HS-27A (cell line): ENCODE data around the gene SCD5.

ENCODE experiments used
- DNase-seq: peaks from one replicate; pipeline ENCODE4 v3.0.0-alpha.2; 2012; ENCODE audit warnings: low read depth, missing footprints

The SCD5 gene

GRCh38 chr4:82691431-82691830, 107.2 kb downstream of the SCD5 start:
- DNase-seq, result no peak

- no peak for DNase-seq
Measured at GRCh38 chr4:82688091-82688795, 110.4 kb downstream of the SCD5 start.

GRCh38 chr4:82687531-82687930, 111.1 kb downstream of the SCD5 start:
- DNase-seq, result no peak

- no peak for DNase-seq
Measured at GRCh38 chr4:82681754-82682153, 116.8 kb downstream of the SCD5 start.

GRCh38 chr4:82680834-82681233, 117.8 kb downstream of the SCD5 start:
- DNase-seq, result no peak

GRCh38 chr4:82679531-82679930, 119.1 kb downstream of the SCD5 start:
- DNase-seq, result no peak

GRCh38 chr4:82678051-82678450, 120.5 kb downstream of the SCD5 start:
- DNase-seq, result no peak

GRCh38 chr4:82677327-82677726, 121.3 kb downstream of the SCD5 start:
- no peak for DNase-seq

GRCh38 chr4:82667761-82668480, 130.7 kb downstream of the SCD5 start:
- no peak for DNase-seq

- DNase-seq, result no peak
Measured at GRCh38 chr4:82666970-82667665, 131.5 kb downstream of the SCD5 start.

- no peak for DNase-seq
Measured at GRCh38 chr4:82661181-82661992, 137.2 kb downstream of the SCD5 start.

GRCh38 chr4:82652062-82652461, 146.5 kb downstream of the SCD5 start:
- no peak for DNase-seq

- no peak for DNase-seq
Measured at GRCh38 chr4:82650868-82651267, 147.7 kb downstream of the SCD5 start.

- no peak for DNase-seq
Measured at GRCh38 chr4:82648356-82648755, 150.2 kb downstream of the SCD5 start.

- no peak for DNase-seq
Measured at GRCh38 chr4:82645936-82646565, 152.5 kb downstream of the SCD5 start.

GRCh38 chr4:82644734-82645126, 153.9 kb downstream of the SCD5 start:
- no peak for DNase-seq

GRCh38 chr4:82643994-82644733, 154.4 kb downstream of the SCD5 start:
- no peak for DNase-seq

GRCh38 chr4:82642331-82642730, 156.3 kb downstream of the SCD5 start:
- no peak for DNase-seq

- no peak for DNase-seq
Measured at GRCh38 chr4:82640540-82640939, 158.1 kb downstream of the SCD5 start.

GRCh38 chr4:82639971-82640370, 158.6 kb downstream of the SCD5 start:
- DNase-seq, result no peak

- DNase-seq, result no peak
Measured at GRCh38 chr4:82638479-82638878, 160.1 kb downstream of the SCD5 start.
